Right cardiac atrium (tissue), 5 donors: ENCODE measurements around the gene CAP1. TPM values are rescaled to one million over a fixed set of nuclear protein-coding genes. Genes with fewer than 3 reads are reported as not detected.
"Not testable (repeated sequence)": the region's sequence is repeated elsewhere in the genome, so short reads cannot be mapped to it uniquely, and the experiment has no call there.

ENCODE experiments used
- ATAC-seq, 2 donors: fragments of 200-7000 bp; cut with Tn5 transposase; one replicate each; pipeline versions ENCODE4 v1.8.0 to v1.9.1; 2020; ENCODE audit warnings: moderate library complexity in 2 of 2, mild to moderate bottlenecking in 1 of 2
- DNase-seq, 3 donors: peaks; one replicate each; pipeline ENCODE4 v3.0.0-alpha.2; 2020
- H3K27ac ChIP-seq: one replicate; pipeline ENCODE4 v1.5.1; 2013; ENCODE audit warnings: mild to moderate bottlenecking, low read length, control low read depth, moderate library complexity
- H3K27me3 ChIP-seq: one replicate; pipeline ENCODE4 v1.6.1; 2013; ENCODE audit not compliant: control insufficient read depth, insufficient read depth
- H3K4me1 ChIP-seq: one replicate; pipeline ENCODE4 v1.6.1; 2013; ENCODE audit warnings: low read length; ENCODE audit not compliant: control insufficient read depth, insufficient read depth
- H3K4me3 ChIP-seq: one replicate; pipeline ENCODE4 v1.5.1; 2013; ENCODE audit warnings: low read length, control low read depth
- H3K9me3 ChIP-seq: one replicate; pipeline ENCODE4 v1.6.1; 2013; ENCODE audit warnings: low read length; ENCODE audit not compliant: control insufficient read depth
- WGBS: extraction: QIAGEN DNeasy Blood & Tissue Kit; methylation state at CpG from one replicate; pipeline ENCODE4 v1.1.7; 2013; 5-methylcytosine and 5-hydroxymethylcytosine counted together
- intact Hi-C, 4 donors: fragments of 100-400 bp; cut with DNase I; formaldehyde crosslinking; loops; one replicate each; pipeline versions ENCODE4 v1.11.0 to v1.14.0; 2022 to 2023
- polyA plus RNA-seq: library from polyadenylated mRNA; stranded (reverse); fragments of 200-250 nt; gene quantifications from one replicate; pipeline ENCODE4 v1.2.3, GENCODE V29; 2013
- total RNA-seq, 4 donors: library from RNA; stranded (reverse); fragmentation: NEBNext Ultra II Directional; extraction: Animal tissue kit (Norgen Biotek cat#: 25700); gene quantifications; one replicate each; pipeline ENCODE4 v1.2.1, GENCODE V29; 2021
- donor health status: healthy with polysubstance abuse.
- donor health status: DM: no; HTN: yes; CAD: no.
- donor health status: DM: no; HTN: no; CAD: no.
- donor health status: DM: no; HTN: yes; CAD: no; lungs with severe emphysema.
- donor health status: DM: yes; HTN: yes; CAD: no.

Gene CAP1
- total and polyA plus RNA-seq, 5 donors: 43.8 to 118 (median 89.5) TPM

- Histone ChIP-seq H3K4me1 (no peaks in the 10 kb centered on the region), H3K27me3 (no peaks in the 10 kb centered on the region), H3K27ac (no peak overlapping the region), H3K9me3 (no peaks in the 10 kb centered on the region), H3K4me3 (no peak overlapping the region)
- ATAC-seq: peak; percentile 59 to 61
- WGBS: 89% methylated on average over 5 of the region's 5 CpGs
- no peak for DNase-seq
- intact Hi-C loops: no loop called here
Measured at GRCh38 chr1:40078512-40079333, 38.2 kb downstream of the CAP1 start.

DNA sequence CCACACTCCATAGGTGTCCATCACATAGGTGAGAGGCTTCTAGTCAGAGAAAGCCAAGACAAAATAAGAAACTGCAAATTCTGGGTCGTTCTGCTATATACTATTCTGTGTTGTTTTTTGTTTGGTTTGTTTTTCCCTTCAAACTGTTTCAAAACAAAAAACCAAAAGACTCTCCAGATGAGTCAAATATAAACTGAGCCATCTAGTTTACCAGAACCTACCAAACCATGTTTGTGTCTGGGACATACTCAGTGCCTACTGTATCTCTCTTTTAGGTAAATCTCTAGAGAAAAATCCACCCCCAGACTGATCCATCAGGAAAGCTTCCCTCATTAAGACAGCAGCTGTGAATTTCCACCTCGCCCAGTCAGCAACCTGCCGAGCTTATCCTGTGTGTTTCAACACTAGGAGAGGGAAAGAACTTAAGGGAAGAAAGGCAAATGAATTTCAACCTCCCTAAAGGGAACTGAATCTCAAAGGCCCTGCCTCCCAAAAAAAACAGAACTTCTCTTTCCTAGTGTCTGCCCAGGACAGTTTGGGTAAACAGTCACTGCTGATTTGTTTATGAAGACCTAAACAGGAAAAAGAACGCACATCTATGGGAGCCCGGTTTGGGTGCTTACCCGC lies 39.4 kb downstream of the CAP1 start:
- 84% methylated on average over 6 of the region's 6 CpGs for WGBS
- Histone ChIP-seq H3K27me3 (no peaks in the 10 kb centered on the region), H3K9me3 (no peaks in the 10 kb centered on the region), H3K27ac (no peak overlapping the region), H3K4me3 (no peak overlapping the region), H3K4me1 (no peaks in the 10 kb centered on the region)
- ATAC-seq (no peak), DNase-seq (no peak)
- intact Hi-C loops: no loop called here

GRCh38 chr1:40081871-40082270 lies 41.3 kb downstream of the CAP1 start:
- intact Hi-C loops: no loop called here
- ATAC-seq (no peak), DNase-seq (peak in 1 of 3 donors; percentile 14)
- no peaks in the 10 kb centered on the region for H3K4me1 ChIP-seq
- no peaks in the 10 kb centered on the region for H3K9me3 ChIP-seq
- H3K4me3 ChIP-seq: no peak overlapping the region
- no peaks in the 10 kb centered on the region for H3K27me3 ChIP-seq
- 78% methylated on average over 7 of the region's 7 CpGs for WGBS
- H3K27ac ChIP-seq: no peak overlapping the region

GRCh38 chr1:40084750-40085149 lies 44.2 kb downstream of the CAP1 start:
- H3K27me3 ChIP-seq, intact Hi-C loops, H3K4me3 ChIP-seq, H3K27ac ChIP-seq, H3K9me3 ChIP-seq, ATAC-seq, H3K4me1 ChIP-seq: not testable (repeated sequence)
- DNase-seq: peak; percentile 72 to 90 (median 85)
- WGBS: 26% methylated on average over 11 of the region's 11 CpGs

- DNase-seq (no peak), ATAC-seq (no peak)
- intact Hi-C loops: no loop called here
- 90% methylated on average over 5 of the region's 5 CpGs for WGBS
- Histone ChIP-seq H3K9me3 (no peaks in the 10 kb centered on the region), H3K27me3 (no peaks in the 10 kb centered on the region), H3K27ac (no peak overlapping the region), H3K4me3 (no peak overlapping the region), H3K4me1 (no peaks in the 10 kb centered on the region)
Measured at GRCh38 chr1:40090652-40091355, 50.3 kb downstream of the CAP1 start.

DNA sequence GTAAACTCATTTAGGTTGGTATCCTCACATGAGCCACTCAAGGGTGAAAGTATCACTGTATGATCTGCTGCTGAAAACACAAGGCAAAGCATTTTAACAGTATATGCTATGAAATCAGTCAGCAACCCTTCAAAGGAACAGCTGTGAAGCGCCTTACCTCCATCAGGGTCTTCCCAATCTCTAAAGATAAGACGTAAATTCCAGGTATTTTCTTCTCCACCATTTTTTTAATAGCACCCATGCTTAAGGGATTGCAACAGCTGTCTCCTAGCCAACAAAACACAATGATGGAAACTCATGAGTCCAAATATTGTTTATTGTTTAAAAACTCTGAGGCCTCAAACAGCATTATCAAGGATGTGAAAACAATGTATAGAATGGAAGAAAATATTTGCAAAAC lies 51.7 kb downstream of the CAP1 start:
- Histone ChIP-seq H3K9me3 (no peaks in the 10 kb centered on the region), H3K27ac (no peak overlapping the region), H3K27me3 (no peaks in the 10 kb centered on the region), H3K4me3 (no peak overlapping the region), H3K4me1 (no peaks in the 10 kb centered on the region)
- DNase-seq (no peak), ATAC-seq (no peak)
- WGBS: 91% methylated on average over 2 of the region's 2 CpGs
- intact Hi-C loops: no loop called here

DNA sequence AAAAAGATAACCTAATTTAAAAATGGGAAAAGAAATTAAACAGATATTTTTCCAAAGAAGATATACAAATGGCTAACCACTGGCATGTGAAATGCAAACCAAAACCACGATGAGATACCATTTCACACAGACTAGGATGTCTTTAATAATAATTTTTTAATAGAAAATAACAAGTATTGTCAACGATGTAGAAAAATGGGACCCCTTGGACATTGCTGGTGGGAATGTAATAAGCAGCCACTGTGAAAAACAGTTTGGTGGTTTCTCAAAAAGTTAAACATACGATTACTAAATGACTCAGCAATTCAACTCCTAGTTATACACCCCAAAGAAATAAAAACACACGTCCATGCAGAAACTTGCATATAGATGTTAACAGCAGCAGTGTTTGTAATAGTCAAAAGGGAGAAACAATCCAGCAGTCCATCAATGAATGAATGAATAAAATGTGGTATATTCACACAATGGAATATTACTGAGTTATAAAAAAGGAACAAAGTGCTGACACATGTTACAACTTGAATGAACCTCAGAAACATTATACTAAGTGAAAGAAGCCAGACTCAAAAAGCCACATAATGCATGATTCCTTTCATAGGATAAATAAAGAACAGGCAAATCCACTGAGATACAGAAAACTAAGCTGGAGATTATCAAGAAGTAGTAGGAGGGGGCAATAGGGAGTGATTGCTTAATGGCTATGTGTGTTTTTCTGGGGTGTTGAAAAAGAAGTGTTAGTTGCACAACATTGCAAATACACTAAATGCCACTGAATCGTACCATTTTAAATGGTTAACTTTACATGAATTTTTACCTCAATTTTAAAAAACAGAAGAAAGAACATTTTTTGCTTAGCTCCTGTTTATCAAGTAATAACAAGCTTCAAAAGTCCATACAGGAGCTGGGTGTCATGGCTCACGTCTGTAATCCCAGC lies 52.4 kb downstream of the CAP1 start:
- DNase-seq (no peak), ATAC-seq (no peak)
- no peaks in the 10 kb centered on the region for H3K4me1 ChIP-seq
- 74% methylated on average over 6 of the region's 6 CpGs for WGBS
- H3K4me3 ChIP-seq: no peak overlapping the region
- no peaks in the 10 kb centered on the region for H3K27me3 ChIP-seq
- H3K27ac ChIP-seq: no peak overlapping the region
- intact Hi-C loops: no loop called here
- no peaks in the 10 kb centered on the region for H3K9me3 ChIP-seq

DNA sequence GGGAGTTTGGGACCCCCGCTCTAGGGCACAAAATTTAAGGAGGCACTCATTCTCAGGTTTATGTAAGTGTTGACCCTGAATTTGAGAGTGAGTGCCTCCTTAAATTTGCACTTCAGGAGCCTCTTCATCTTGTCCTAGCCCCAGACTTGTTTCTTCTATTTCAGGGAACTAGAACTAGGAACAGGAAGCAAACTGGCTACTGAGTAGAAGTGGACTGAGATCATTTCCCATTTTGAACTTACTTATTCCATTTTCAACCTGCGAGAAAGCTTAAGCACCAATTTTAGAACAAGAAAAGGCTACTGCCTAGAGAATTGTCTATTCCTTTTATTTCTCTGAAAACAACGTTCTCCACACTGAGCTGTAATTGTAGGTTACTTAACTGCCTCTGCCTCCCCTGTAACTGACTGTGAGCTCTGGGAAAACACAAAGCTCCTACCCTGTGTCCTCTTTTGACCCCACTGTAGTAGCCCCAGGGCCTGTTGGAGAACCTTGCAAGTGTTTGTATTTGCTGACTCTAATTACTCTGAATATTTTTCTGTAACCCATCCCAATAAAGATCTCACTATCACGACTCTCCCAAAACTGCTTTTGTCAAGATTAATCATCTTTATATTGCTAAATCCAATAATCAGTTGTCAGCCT lies 54.1 kb downstream of the CAP1 start:
- H3K4me1 ChIP-seq: no peaks in the 10 kb centered on the region
- H3K9me3 ChIP-seq: no peaks in the 10 kb centered on the region
- H3K27me3 ChIP-seq: no peaks in the 10 kb centered on the region
- intact Hi-C loops: no loop called here
- WGBS: 63% methylated on average over 4 of the region's 4 CpGs
- DNase-seq (no peak), ATAC-seq (no peak)
- H3K27ac ChIP-seq: no peak overlapping the region
- no peak overlapping the region for H3K4me3 ChIP-seq

- no peaks in the 10 kb centered on the region for H3K9me3 ChIP-seq
- no peak overlapping the region for H3K27ac ChIP-seq
- no peak overlapping the region for H3K4me3 ChIP-seq
- intact Hi-C loops: no loop called here
- no peak for ATAC-seq
- no peak for DNase-seq
- WGBS: 94% methylated on average over 3 of the region's 3 CpGs
- no peaks in the 10 kb centered on the region for H3K27me3 ChIP-seq
- H3K4me1 ChIP-seq: no peaks in the 10 kb centered on the region
Measured at GRCh38 chr1:40095806-40096205, 55.3 kb downstream of the CAP1 start.

DNA sequence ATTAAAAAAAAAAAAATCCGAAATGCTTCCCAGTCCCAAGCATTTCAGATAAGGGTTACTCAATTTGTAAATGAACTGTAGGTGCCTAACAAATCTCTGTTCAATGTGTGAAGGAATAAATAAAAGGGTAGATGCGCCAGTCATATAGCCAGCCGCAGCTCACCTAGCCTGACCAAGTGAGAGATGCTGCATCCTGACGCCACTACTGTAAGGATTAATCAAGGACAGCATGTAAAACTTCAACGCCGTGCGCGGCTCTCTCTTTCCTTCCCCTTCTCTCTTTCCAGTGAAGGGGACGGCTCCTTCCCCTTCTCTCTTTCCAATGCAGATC lies 56.1 kb downstream of the CAP1 start:
- Histone ChIP-seq H3K4me1 (no peaks in the 10 kb centered on the region), H3K27me3 (no peaks in the 10 kb centered on the region), H3K9me3 (no peaks in the 10 kb centered on the region), H3K4me3 (peak overlapping the region; percentile 83), H3K27ac (no peak overlapping the region)
- WGBS: 12% methylated on average over 9 of the region's 9 CpGs
- ATAC-seq (peak; percentile 10 to 43), DNase-seq (no peak)
- intact Hi-C loops: no loop called here
